ENCODE data around the gene MAN2B1.

MAN2B1 gene

GRCh38 chr19:12610540-12611360, 55.8 kb downstream of the MAN2B1 start, which contains the start of the genes ZNF490 and ZNF791:
ZNF490 (minus strand) TSS chr19:12610813; CDS start chr19:12610680, 133 bp downstream.
ZNF791 (plus strand) TSS chr19:12610920; CDS start chr19:12611080, 160 bp downstream.
- peak; percentile 99 for DNase-seq

DNA sequence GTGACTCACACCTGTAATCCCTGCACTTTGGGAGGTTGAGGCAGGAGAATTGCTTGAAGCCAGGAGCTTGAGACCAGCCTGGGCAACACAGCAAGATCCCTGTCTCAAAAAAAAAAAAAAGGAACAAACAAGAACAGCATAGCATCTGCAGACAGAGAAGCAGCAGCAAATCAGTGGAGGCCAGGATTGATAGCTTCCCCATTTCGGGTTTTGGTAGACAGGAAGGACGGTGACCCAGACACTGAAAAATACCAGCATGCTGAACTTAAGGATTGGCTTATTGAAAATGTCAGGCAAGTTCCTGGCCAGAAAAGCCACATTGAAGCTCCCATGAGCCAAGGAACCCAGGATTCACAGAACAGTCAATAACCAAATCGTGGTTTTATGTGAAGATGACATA, 58.9 kb downstream of the MAN2B1 start:
- peak; percentile 20 for DNase-seq

GRCh38 chr19:12606796-12607195, 59.7 kb downstream of the MAN2B1 start:
- no peak for DNase-seq

GRCh38 chr19:12603714-12604113, 62.8 kb downstream of the MAN2B1 start:
- peak; percentile 63 for DNase-seq

DNA sequence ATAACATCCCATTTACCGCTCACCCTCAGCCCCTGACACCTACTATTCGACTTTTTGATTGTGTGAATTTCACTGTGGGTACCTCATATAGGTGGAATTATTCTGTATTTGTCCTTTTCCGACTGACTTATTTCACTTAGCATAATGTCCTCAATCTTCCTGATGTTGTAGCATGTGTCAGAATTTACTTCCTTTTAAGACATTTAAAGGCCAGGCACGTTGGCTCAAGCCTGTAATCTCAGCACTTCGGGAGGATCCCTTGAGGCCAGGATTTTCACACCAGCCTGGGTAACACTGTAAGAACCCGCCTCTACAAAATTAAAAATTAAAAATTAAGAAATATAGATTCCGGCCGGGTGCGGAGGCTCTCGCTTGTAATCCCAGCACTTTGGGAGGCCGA, 68.9 kb downstream of the MAN2B1 start:
- DNase-seq = no peak

- DNase-seq = no peak
Observed at GRCh38 chr19:12596927-12597548, 69.5 kb downstream of the MAN2B1 start.
